Muscle layer of colon (tissue), 2 donors: Measurements from ENCODE around the gene PLK1.

Experiments used
- H3K27ac ChIP-seq: one replicate; pipeline ENCODE4 v1.7.0; 2013; ENCODE audit warnings: low read depth, mild to moderate bottlenecking, low read length, moderate library complexity
- H3K27me3 ChIP-seq, 2 donors: one replicate each; pipeline ENCODE4 v1.7.0; 2013; ENCODE audit warnings: low read length in 2 of 2, mild to moderate bottlenecking in 2 of 2; ENCODE audit not compliant: insufficient read depth in 2 of 2, control insufficient read depth in 1 of 2
- H3K36me3 ChIP-seq: one replicate; pipeline ENCODE4 v1.7.0; 2013; ENCODE audit warnings: mild to moderate bottlenecking, low read length; ENCODE audit not compliant: insufficient read depth
- H3K4me1 ChIP-seq: one replicate; pipeline ENCODE4 v1.7.0; 2013; ENCODE audit warnings: mild to moderate bottlenecking, low read length; ENCODE audit not compliant: insufficient read depth
- H3K4me3 ChIP-seq, 2 donors: one replicate each; pipeline ENCODE4 v1.7.0; 2013; ENCODE audit warnings: low read length in 2 of 2, low read depth in 1 of 2, mild to moderate bottlenecking in 1 of 2, moderate library complexity in 1 of 2
- H3K9ac ChIP-seq: one replicate; pipeline ENCODE4 v1.7.0; 2013; ENCODE audit warnings: low read length
- H3K9me3 ChIP-seq: one replicate; pipeline ENCODE4 v1.7.0; 2013; ENCODE audit warnings: mild to moderate bottlenecking, low read length
- donor health status: abdominal sarcoma.
- donor health status: Adenocarcinoma of cecum.

The PLK1 gene

GRCh38 chr16:23700093-23700492, 21.4 kb downstream of the PLK1 start:
- Histone ChIP-seq H3K27me3 (peaks cover 0 to 9% of the 10 kb centered on the region in 2 donors), H3K4me3 (no peak overlapping the region), H3K4me1 (no peaks in the 10 kb centered on the region), H3K27ac (no peak overlapping the region), H3K36me3 (no peaks in the 10 kb centered on the region), H3K9ac (no peak overlapping the region), H3K9me3 (peaks cover 4% of the 10 kb centered on the region)

GRCh38 chr16:23700509-23700908, 21.8 kb downstream of the PLK1 start:
- no peaks in the 10 kb centered on the region for H3K36me3 ChIP-seq
- H3K27ac ChIP-seq: no peak overlapping the region
- peaks cover 0 to 9% of the 10 kb centered on the region in 2 donors for H3K27me3 ChIP-seq

GRCh38 chr16:23701045-23701444, 22.4 kb downstream of the PLK1 start:
- Histone ChIP-seq H3K9ac (no peak overlapping the region), H3K9me3 (peaks cover 4% of the 10 kb centered on the region), H3K27ac (no peak overlapping the region), H3K27me3 (peaks cover 0 to 9% of the 10 kb centered on the region in 2 donors), H3K36me3 (no peaks in the 10 kb centered on the region), H3K4me1 (no peaks in the 10 kb centered on the region), H3K4me3 (no peak overlapping the region)

More at GRCh38 chr16:23700509-23700908, 21.8 kb downstream of the PLK1 start:
- H3K4me3 ChIP-seq: no peak overlapping the region
- H3K9me3 ChIP-seq: peaks cover 4% of the 10 kb centered on the region
- no peaks in the 10 kb centered on the region for H3K4me1 ChIP-seq
- no peak overlapping the region for H3K9ac ChIP-seq

DNA sequence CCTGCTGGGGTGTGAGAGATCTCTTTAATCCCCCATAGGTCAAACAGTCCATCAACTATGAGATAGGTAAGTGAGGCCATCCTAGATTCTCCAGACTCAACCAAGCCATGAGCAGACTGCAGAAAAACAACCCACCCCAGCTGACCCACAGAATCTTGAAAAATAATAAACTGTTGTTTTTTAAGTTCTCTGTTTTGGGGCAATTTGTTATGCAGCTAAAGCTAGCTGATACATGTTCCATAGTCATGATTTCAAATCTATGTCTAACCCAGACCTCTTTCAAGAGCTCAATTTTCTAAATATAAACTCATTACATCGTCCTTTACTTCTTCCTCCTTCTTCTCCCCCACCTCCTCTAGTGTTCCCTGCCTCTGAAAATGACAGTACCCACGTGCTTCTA, 24.3 kb downstream of the PLK1 start:
- H3K9ac ChIP-seq: no peak overlapping the region
- peaks cover 4% of the 10 kb centered on the region for H3K9me3 ChIP-seq
- peaks cover 0 to 4% of the 10 kb centered on the region in 2 donors for H3K27me3 ChIP-seq
- no peak overlapping the region for H3K27ac ChIP-seq
- H3K36me3 ChIP-seq: no peaks in the 10 kb centered on the region
- no peak overlapping the region for H3K4me3 ChIP-seq
- H3K4me1 ChIP-seq: no peaks in the 10 kb centered on the region

DNA sequence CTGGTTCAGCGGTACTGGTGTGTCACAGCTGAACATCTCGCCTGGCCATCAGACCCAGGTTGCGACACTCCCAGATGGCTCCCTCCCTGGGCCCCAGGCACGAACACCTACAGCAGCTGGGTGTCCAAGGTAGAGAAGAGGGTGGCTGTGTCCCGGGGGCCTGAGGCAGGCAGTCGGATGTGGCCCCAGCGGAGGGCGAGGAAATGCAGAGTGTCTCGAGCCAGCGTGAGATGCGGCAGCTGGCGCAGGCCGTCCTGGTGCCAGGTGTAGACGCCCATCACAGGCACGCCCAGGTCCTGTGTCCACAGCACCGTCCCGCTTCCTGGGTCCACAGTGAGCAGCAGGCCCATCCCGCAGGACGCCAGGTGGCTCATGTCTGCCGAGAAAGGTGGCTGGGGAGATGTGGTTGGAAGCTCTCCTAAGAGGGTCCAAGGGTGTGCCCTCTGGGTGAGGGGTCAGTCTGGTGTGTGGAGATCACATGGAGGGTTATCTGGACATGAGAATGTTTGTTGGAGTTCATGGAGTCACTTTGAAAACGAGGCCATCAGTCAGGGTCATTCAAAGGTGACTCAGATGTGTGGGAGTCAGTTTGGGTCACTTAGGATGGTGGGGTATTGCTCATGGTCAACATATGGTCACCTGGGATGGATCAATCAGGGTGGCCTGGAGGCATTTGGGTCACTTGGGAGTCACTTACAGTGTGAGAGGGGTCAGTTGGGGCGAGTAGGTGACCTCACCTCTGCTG, 26.3 kb downstream of the PLK1 start:
- no peak overlapping the region for H3K4me3 ChIP-seq

DNA sequence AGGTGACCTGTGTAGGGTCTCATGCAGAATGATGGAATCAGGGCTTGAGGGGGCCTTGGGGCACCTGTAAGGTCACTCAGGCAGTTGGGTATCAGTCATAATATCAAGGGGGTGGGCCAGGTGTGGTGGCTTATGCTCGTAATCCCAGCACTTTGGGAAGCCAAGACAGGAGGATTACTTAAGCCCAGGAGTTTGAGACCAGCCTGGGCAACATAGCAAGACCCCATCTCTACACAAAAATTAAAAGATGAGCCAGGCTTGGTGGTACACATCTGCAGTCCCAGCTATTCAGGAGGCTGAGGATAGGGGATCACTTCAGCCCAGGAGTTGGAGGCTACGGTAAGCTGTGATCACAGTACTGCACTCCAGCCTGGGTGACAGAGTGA, 26.8 kb downstream of the PLK1 start:
- Histone ChIP-seq H3K9me3 (peaks cover 4% of the 10 kb centered on the region), H3K4me3 (no peak overlapping the region), H3K36me3 (no peaks in the 10 kb centered on the region), H3K4me1 (no peaks in the 10 kb centered on the region), H3K27me3 (peaks cover 0 to 3% of the 10 kb centered on the region in 2 donors), H3K27ac (no peak overlapping the region), H3K9ac (no peak overlapping the region)

More for the DNA sequence above, 26.3 kb downstream of the PLK1 start:
- H3K9ac ChIP-seq: no peak overlapping the region
- H3K27me3 ChIP-seq: peaks cover 0 to 4% of the 10 kb centered on the region in 2 donors
- H3K9me3 ChIP-seq: peaks cover 4% of the 10 kb centered on the region
- no peaks in the 10 kb centered on the region for H3K4me1 ChIP-seq
- no peak overlapping the region for H3K27ac ChIP-seq
- H3K36me3 ChIP-seq: no peaks in the 10 kb centered on the region

- Histone ChIP-seq H3K36me3 (no peaks in the 10 kb centered on the region), H3K27ac (no peak overlapping the region), H3K27me3 (no peaks in the 10 kb centered on the region), H3K4me1 (no peaks in the 10 kb centered on the region), H3K9ac (no peak overlapping the region), H3K4me3 (no peak overlapping the region), H3K9me3 (peaks cover 4% of the 10 kb centered on the region)
Observed at GRCh38 chr16:23706439-23706838, 27.8 kb downstream of the PLK1 start.

GRCh38 chr16:23709536-23709935, 30.8 kb downstream of the PLK1 start:
- no peak overlapping the region for H3K4me3 ChIP-seq
- no peak overlapping the region for H3K27ac ChIP-seq
- no peaks in the 10 kb centered on the region for H3K9me3 ChIP-seq
- H3K27me3 ChIP-seq: peaks cover 0 to 16% of the 10 kb centered on the region in 2 donors
- H3K36me3 ChIP-seq: no peaks in the 10 kb centered on the region
- no peak overlapping the region for H3K9ac ChIP-seq
- H3K4me1 ChIP-seq: no peaks in the 10 kb centered on the region

GRCh38 chr16:23710008-23710407, 31.3 kb downstream of the PLK1 start:
- H3K9me3 ChIP-seq: no peaks in the 10 kb centered on the region
- H3K27me3 ChIP-seq: peaks cover 0 to 16% of the 10 kb centered on the region in 2 donors
- H3K4me1 ChIP-seq: no peaks in the 10 kb centered on the region
- no peaks in the 10 kb centered on the region for H3K36me3 ChIP-seq
- H3K9ac ChIP-seq: no peak overlapping the region
- H3K4me3 ChIP-seq: no peak overlapping the region
- no peak overlapping the region for H3K27ac ChIP-seq

DNA sequence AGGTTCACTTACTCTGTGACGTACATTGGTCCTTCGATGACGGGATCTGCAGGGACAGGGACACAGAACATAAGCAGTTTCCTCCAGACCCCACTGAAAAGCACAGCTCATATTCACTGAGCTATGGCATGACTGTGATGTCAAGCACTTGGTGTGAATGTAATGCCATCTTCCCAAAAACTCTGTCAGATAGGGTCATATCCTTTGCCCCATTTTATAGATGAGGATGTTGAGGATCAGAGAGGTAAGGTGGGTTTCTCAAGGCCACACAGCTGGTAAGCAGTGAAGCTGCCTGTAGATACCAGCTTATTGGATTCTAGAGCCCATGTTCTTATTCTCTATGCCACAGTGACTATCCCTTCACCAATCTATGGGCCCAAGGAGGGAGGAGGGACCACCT, 31.8 kb downstream of the PLK1 start:
- no peaks in the 10 kb centered on the region for H3K4me1 ChIP-seq
- no peak overlapping the region for H3K4me3 ChIP-seq
- H3K27me3 ChIP-seq: peaks cover 0 to 16% of the 10 kb centered on the region in 2 donors
- no peaks in the 10 kb centered on the region for H3K36me3 ChIP-seq
- no peaks in the 10 kb centered on the region for H3K9me3 ChIP-seq
- H3K27ac ChIP-seq: no peak overlapping the region
- H3K9ac ChIP-seq: no peak overlapping the region

GRCh38 chr16:23711785-23712184, 33.1 kb downstream of the PLK1 start:
- no peaks in the 10 kb centered on the region for H3K4me1 ChIP-seq

DNA sequence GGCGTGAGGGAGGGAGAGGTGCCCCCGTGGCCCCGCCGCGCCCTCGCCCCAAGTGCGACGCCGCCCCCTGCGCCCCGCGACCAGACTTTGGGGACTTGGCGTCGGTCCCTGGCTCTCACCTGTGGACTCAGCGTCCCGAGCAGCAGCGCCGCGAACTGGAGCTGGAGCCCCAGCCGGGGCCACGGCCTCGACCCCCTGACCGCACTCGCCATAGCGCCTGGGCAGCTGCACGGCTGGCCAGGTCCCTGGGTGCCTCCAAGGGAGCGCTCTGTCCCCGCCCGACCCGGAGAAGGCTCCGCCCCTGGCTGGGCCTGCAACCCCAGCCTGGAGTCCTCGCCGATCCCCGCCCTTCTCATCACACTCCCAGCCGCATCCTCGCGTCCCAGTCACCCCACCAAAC, 34.3 kb downstream of the PLK1 start, which contains the start of gene ERN2:
ERN2 (minus strand) TSS at position 247 of the 400 bp plus-strand sequence; CDS start at position 212, 35 bp downstream.
- H3K9ac ChIP-seq: no peak within 1 kb of the TSS
- no peaks in the 10 kb centered on the region for H3K9me3 ChIP-seq
- H3K27me3 ChIP-seq: peaks cover 0 to 16% of the 10 kb centered on the region in 2 donors
- no peak within 1 kb of the TSS for H3K4me3 ChIP-seq
- no peak within 1 kb of the TSS for H3K27ac ChIP-seq
- no peaks in the 10 kb centered on the region for H3K4me1 ChIP-seq
- H3K36me3 ChIP-seq: no peaks in the 10 kb centered on the region

More at GRCh38 chr16:23711785-23712184, 33.1 kb downstream of the PLK1 start:
- H3K9ac ChIP-seq: no peak overlapping the region
- H3K27ac ChIP-seq: no peak overlapping the region
- H3K9me3 ChIP-seq: no peaks in the 10 kb centered on the region
- peaks cover 0 to 16% of the 10 kb centered on the region in 2 donors for H3K27me3 ChIP-seq
- H3K4me3 ChIP-seq: no peak overlapping the region
- no peaks in the 10 kb centered on the region for H3K36me3 ChIP-seq
